Right lobe of liver (tissue), 6 donors: Measurements from ENCODE around the gene MX2. TPM values are rescaled to one million over a fixed set of nuclear protein-coding genes. Genes with fewer than 3 reads are reported as not detected.

Experiments used
- ATAC-seq, 4 donors: fragments of 200-7000 bp; cut with Tn5 transposase; one replicate each; pipeline ENCODE4 v1.9.1; 2020; ENCODE audit warnings: mild to moderate bottlenecking in 4 of 4, moderate library complexity in 4 of 4
- DNase-seq, 3 donors: peaks; one replicate each; pipeline ENCODE4 v3.0.0-alpha.2; 2020
- H3K27ac ChIP-seq, 3 donors: fragments of 200-600 bp; one replicate each; pipeline ENCODE4 v1.8.0; 2022
- H3K27me3 ChIP-seq, 2 donors: fragments of 200-600 bp; one replicate each; pipeline ENCODE4 v1.8.0; 2022
- H3K36me3 ChIP-seq, 4 donors: fragments of 200-600 bp; sonication (generic) in 1 of 4; one replicate each; pipeline versions ENCODE4 v1.5.1 to v1.8.0; 2017 to 2022; ENCODE audit warnings: control low read depth in 1 of 4
- H3K4me1 ChIP-seq, 4 donors: fragments of 200-600 bp; sonication (generic) in 1 of 4; one replicate each; pipeline versions ENCODE4 v1.5.1 to v1.8.0; 2017 to 2022; ENCODE audit warnings: control low read depth in 1 of 4
- H3K4me3 ChIP-seq, 3 donors: fragments of 200-600 bp; one replicate each; pipeline ENCODE4 v1.8.0; 2022
- H3K9me3 ChIP-seq, 4 donors: fragments of 200-600 bp; sonication (generic) in 1 of 4; one replicate each; pipeline versions ENCODE4 v1.5.1 to v1.8.0; 2017 to 2022; ENCODE audit warnings: control low read depth in 1 of 4
- CTCF ChIP-seq, 4 donors: fragments of 200-600 bp in 3 of 4; fragments of 450-650 bp in 1 of 4; IDR thresholded peaks; one replicate each; pipeline versions ENCODE4 v1.5.1 to v1.8.0; 2016 to 2022; ENCODE audit warnings: antibody characterized with exemption in 4 of 4, mild to moderate bottlenecking in 2 of 4
- POLR2A ChIP-seq: fragments of 450-650 bp; IDR thresholded peaks from one replicate; pipeline ENCODE4 v1.6.1; 2017; ENCODE audit warnings: antibody characterized with exemption, mild to moderate bottlenecking
- WGBS: methylation state at CpG from one replicate; pipeline ENCODE4 v1.1.6; 2018; ENCODE audit warnings: low coverage, low lambda C conversion rate; ENCODE audit not compliant: insufficient coverage; ENCODE audit errors: missing lambda C conversion rate; 5-methylcytosine and 5-hydroxymethylcytosine counted together
- intact Hi-C, 2 donors: fragments of 100-400 bp; cut with DNase I; formaldehyde crosslinking; loops; one replicate each; pipeline versions ENCODE4 v1.11.2 to v1.14.1; 2022
- total RNA-seq, 6 experiments: library from RNA; depleted of rRNA in 2 of 6; stranded (reverse); fragments of >200 nt in 2 of 6; fragmentation: NEBNext Ultra II Directional in 3 of 6; extraction: Animal tissue kit (Norgen Biotek cat#: 25700) in 3 of 6; gene quantifications; one replicate each; pipeline versions ENCODE4 v1.1.0 to v1.2.4, GENCODE V29; 2016 to 2023
- donor health status: DM: no; HTN: yes; CAD: no.
- donor health status: DM: no; HTN: no; CAD: no.
- donor health status: DM: no; HTN: no; CAD: no.
- donor health status: DM: no; HTN: yes; CAD: no.
- donor health status: DM: no; HTN: yes; CAD: no.

Gene MX2
- total RNA-seq, 6 experiments from 2014 or later: 0.49 to 1.9 (median 1.5) TPM

GRCh38 chr21:41319273-41319672 is 42.6 kb upstream of the MX2 start:
- Histone ChIP-seq H3K4me1 (peaks cover 0 to 8% (median 0%) of the 10 kb centered on the region in 4 donors), H3K36me3 (no peaks in the 10 kb centered on the region), H3K27me3 (peaks cover 0 to 13% of the 10 kb centered on the region in 2 donors), H3K9me3 (no peaks in the 10 kb centered on the region), H3K27ac (no peak overlapping the region), H3K4me3 (no peak overlapping the region)
- no peak for TF ChIP-seq POLR2A
- TF ChIP-seq CTCF (IDR thresholded peaks at IDR 0.05): no peak
- ATAC-seq: no peak
- intact Hi-C loops: no loop called here
- 54% methylated on average over 4 of the region's 7 CpGs for whole genome bisulfite sequencing
- DNase-seq: no peak

GRCh38 chr21:41321211-41321907 is 40.5 kb upstream of the MX2 start:
- H3K36me3 ChIP-seq: no peaks in the 10 kb centered on the region
- DNase-seq (no peak), ATAC-seq (no peak)
- no peaks in the 10 kb centered on the region for H3K9me3 ChIP-seq
- peaks cover 0 to 7% of the 10 kb centered on the region in 2 donors for H3K27me3 ChIP-seq
- intact Hi-C loops: no loop called here
- WGBS: 84% methylated on average over 13 of the region's 20 CpGs
- TF ChIP-seq POLR2A: no peak
- TF ChIP-seq CTCF (IDR thresholded peaks at IDR 0.05): no peak
- H3K27ac ChIP-seq: no peak overlapping the region
- peaks cover 0 to 5% (median under 1%) of the 10 kb centered on the region in 4 donors for H3K4me1 ChIP-seq
- no peak overlapping the region for H3K4me3 ChIP-seq

GRCh38 chr21:41321908-41322495 is 39.8 kb upstream of the MX2 start:
- intact Hi-C loops: no loop called here

More at GRCh38 chr21:41321908-41322495, 39.8 kb upstream of the MX2 start:
- 63% methylated on average over 6 of the region's 7 CpGs for WGBS
- Histone ChIP-seq H3K27me3 (peaks cover 0 to 3% of the 10 kb centered on the region in 2 donors), H3K4me3 (no peak overlapping the region), H3K9me3 (no peaks in the 10 kb centered on the region), H3K36me3 (no peaks in the 10 kb centered on the region), H3K4me1 (peaks cover 0 to 6% (median 0%) of the 10 kb centered on the region in 4 donors), H3K27ac (no peak overlapping the region)
- no peak for DNase-seq
- ATAC-seq: no peak
- TF ChIP-seq POLR2A (no peak), CTCF (IDR thresholded peaks at IDR 0.05) (no peak)
